DMS153 (cell line): ENCODE results near the gene KRT12.
"Not testable (repeated sequence)": the region's sequence is repeated elsewhere in the genome, so short reads cannot be mapped to it uniquely, and the experiment has no call there.

Source experiments
- DNase-seq: peaks from one replicate; lab custom pipeline; 2025; lab: John Stamatoyannopoulos, UW

The KRT12 gene

DNA sequence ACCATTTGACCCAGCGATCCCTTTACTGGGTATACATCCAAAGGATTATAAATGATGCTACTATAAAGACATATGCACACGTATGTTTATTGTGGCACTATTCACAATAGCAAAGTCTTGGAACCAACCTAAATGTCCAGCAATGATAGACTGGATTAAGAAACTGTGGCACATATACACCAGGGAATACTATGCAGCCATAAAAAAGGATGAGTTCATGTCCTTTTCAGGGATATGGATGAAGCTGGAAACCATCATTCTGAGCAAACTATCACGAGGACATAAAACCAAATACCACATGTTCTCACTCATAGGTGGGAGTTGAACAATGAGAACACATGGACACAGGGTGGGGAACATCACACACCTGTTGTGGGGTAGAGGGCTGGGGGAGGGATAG is 52.4 kb downstream of the KRT12 start:
- DNase-seq, result not testable (repeated sequence)

DNA sequence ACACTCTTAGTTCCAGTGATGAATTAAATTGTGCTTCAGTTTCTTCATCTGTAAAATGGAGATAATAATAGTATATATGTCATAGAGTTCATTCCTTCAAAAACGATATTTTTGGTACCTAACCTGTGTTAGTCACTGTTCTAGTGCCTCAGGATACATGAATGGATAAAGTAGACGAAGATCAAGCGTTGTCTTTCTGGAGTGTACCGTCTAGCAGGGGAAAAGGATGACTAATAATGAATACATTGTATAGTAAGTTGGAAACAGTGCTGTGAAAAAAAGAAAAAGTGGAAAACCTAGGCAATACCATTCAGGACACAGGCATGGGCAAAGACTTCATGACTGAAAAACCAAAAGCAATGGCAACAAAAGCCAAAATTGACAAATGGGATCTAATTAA is 53.2 kb downstream of the KRT12 start:
- no peak for DNase-seq

GRCh38 chr17:40812639-40813038 is 54.4 kb downstream of the KRT12 start:
- no peak for DNase-seq
